Measurements from ENCODE around the gene BEND3.
"Not testable (repeated sequence)": the region's sequence is repeated elsewhere in the genome, so short reads cannot be mapped to it uniquely, and the experiment has no call there.

The BEND3 gene

DNA sequence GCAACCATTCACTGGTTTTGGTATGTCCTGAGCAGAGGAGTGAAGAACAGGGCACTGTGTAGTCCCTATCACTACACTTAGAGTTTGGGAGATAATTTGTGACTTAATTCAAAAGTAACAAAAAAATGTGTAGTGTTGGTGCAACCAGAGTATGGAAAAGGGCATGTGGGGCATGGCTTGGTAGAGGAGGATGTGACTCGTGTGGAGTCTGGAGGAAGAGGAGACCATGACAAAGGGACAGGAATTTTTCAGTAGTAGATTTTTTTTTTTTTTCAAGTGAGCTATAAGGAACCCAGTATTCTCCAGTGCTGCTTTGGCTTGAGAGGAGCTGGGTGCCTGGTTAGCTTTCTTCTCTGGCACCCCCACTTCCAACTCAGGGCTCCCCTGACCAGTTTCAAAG lies 82.2 kb downstream of the BEND3 start:
- DNase-seq (ENCODE audit: low spot score) = no peak

DNA sequence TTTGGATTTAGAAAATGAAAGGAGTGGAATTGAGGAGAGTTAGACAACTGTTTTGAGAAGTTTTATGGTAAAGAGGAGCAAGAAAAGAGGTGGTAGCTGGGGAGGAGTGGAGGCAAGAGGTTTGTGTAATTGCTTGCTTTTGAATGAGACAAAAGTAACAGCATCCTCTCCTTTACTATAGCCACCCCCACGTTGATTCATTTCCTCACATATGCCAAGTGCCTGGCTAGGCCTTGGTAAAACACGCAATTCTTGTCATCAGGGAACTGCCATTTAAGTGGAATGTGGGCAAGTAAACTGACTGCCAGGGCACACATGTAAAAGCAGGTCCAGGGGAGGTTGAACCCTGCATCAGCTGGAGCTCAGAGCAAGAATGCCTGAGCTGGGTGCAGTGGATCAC lies 83.3 kb downstream of the BEND3 start:
- peak; percentile 21 for DNase-seq (ENCODE audit: low spot score)

GRCh38 chr6:107030151-107030550 lies 85.2 kb downstream of the BEND3 start:
- no peak for DNase-seq (ENCODE audit: low spot score)

DNA sequence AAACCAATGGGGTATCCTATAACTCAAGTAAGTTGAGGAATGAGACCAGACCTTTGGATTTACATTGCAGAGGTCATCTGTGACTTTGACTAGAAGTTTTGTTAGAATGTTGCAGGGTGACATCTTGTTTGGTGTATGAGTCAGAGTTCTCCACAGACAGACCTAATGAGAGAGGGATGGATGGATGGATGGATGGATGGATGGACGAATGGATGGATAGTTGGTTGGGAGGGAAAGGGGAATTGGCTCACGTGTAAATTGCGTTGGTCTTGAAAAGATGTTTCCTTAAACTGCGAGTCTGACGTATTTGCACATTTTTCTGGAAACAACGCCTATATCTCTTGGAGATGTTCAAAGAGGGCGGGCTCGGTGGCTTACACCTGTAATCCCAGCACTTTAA lies 88.3 kb downstream of the BEND3 start:
- no peak for DNase-seq (ENCODE audit: low spot score)

GRCh38 chr6:107021446-107022185 lies 93.7 kb downstream of the BEND3 start:
- no peak for DNase-seq (ENCODE audit: low spot score)

GRCh38 chr6:107020239-107020638 lies 95.1 kb downstream of the BEND3 start:
- DNase-seq (ENCODE audit: low spot score) = no peak

DNA sequence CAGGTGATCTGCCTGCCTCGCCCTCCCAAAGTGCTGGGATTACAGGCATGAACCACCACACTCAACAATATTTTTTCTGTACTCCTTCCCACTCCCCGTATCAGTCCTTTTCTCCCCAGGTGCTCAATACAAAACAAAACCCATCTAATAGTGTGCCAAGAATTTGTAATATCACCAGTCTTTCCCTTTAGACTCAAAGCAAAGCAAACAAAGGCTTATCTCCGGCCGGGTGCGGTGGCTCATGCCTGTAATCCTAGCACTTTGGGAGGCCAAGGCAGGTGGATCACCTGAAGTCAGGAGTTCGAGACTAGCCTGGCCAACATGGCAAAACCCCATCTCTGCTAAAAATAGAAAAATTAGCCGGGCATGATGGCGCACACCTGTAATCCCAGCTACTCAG lies 95.7 kb downstream of the BEND3 start:
- DNase-seq (ENCODE audit: low spot score) = not testable (repeated sequence)

GRCh38 chr6:107019047-107019446 lies 96.3 kb downstream of the BEND3 start:
- no peak for DNase-seq (ENCODE audit: low spot score)
